Measurements from ENCODE around the gene RNF208. TPM values are rescaled to one million over a fixed set of nuclear protein-coding genes. Genes with fewer than 3 reads are reported as not detected.
A peak's percentile ranks its signal among the peaks of the same experiment; 100 is the strongest.

The RNF208 gene
- total RNA-seq, 2 experiments from 2014 or later = 6.0 to 7.1 TPM

DNA sequence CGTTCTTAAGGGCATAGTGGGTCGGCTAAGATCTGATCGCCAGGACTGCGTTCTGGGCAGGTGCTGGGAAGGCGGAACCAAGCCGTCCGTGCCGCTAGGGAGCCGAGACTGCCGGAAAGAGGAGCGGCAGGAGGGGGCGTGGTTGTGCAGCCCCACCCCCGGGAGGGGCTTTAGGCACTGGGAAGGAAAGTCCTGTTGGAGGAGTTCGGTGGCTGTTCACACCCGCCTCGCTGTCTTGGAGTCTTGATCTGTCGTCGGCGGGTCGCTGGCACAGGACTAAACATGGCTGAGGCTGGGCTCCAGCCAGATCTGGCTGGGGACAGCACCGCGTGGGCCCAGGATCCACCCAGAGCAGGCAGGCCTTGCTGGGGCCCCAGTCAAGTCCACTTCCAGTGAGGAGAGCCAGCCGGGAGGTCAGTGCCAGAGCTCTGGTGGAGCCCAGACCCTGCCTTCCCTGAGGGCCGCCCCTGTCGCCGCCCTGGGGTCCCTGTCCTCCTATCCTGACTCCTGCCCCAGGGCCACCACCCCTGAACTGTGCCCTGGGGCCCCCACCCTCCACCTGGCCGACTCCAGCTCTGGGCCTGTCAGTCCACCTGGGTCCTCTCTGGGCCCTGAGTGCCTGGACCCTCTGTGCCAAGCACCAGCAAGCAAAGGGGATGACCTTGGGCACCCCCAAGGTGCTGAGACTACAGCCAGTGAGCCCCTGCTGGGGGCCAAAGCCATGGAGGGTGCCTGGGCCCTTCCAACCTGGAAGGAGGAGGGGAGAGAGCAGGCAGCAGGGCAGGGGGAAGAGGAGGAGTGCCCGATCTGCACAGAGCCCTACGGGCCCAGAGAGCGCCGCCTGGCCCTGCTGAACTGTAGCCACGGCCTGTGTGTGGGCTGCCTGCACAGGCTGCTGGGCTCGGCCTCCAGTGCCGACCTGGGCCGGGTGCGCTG lies 4.5 kb downstream of the RNF208 start:
- no peaks in the 10 kb centered on the region for H3K9me3 Mint-ChIP-seq
- no peak for DNase-seq
- H3K36me3 Mint-ChIP-seq = peaks cover 4% of the 10 kb centered on the region
- H3K4me3 Mint-ChIP-seq = no peak overlapping the region
- no peaks in the 10 kb centered on the region for H3K27me3 Mint-ChIP-seq
- H3K4me1 Mint-ChIP-seq = no peaks in the 10 kb centered on the region
- no peak overlapping the region for H3K27ac Mint-ChIP-seq

DNA sequence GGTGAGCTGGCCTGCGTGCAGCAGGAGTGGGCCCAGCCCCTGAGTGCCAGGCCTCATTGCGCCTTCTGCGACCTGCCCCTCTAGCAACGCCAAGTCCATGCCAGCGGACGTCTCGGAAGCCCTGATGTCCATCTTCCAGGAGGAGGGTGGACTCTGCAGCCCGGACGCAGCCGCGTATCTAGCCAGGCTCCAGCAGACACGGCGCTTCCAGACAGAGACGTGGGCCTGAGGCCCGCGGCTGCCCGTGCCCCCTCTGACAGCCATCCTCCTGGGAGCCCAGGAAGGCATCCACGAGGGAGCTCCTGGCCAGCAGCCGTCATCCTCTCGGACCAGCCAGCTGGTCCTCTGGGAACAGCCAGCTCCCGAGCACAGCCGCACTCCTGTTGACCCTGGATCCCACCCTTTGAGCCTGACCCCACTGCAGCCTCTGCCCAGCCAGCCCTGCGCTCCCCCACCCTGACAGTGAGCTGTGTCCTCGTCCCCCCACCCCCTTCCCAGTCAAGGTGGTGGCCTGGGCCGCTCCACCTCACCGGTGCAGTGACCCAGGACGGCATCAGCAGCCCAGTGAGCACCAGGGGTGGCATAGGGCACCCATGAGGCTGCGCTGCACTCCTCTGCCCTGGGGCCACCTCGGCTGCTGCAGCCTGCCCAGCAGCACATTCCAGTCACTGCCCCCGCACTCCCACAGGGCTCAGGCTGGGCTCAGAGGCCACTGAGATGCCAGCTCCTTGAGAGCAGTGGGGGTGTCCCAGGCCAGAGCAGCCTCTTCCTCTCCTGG lies 5.7 kb downstream of the RNF208 start:
- Mint-ChIP-seq H3K36me3 (peaks cover 4% of the 10 kb centered on the region), H3K9me3 (no peaks in the 10 kb centered on the region), H3K4me1 (no peaks in the 10 kb centered on the region), H3K27ac (no peak overlapping the region), H3K4me3 (no peak overlapping the region), H3K27me3 (no peaks in the 10 kb centered on the region)
- DNase-seq = no peak

DNA sequence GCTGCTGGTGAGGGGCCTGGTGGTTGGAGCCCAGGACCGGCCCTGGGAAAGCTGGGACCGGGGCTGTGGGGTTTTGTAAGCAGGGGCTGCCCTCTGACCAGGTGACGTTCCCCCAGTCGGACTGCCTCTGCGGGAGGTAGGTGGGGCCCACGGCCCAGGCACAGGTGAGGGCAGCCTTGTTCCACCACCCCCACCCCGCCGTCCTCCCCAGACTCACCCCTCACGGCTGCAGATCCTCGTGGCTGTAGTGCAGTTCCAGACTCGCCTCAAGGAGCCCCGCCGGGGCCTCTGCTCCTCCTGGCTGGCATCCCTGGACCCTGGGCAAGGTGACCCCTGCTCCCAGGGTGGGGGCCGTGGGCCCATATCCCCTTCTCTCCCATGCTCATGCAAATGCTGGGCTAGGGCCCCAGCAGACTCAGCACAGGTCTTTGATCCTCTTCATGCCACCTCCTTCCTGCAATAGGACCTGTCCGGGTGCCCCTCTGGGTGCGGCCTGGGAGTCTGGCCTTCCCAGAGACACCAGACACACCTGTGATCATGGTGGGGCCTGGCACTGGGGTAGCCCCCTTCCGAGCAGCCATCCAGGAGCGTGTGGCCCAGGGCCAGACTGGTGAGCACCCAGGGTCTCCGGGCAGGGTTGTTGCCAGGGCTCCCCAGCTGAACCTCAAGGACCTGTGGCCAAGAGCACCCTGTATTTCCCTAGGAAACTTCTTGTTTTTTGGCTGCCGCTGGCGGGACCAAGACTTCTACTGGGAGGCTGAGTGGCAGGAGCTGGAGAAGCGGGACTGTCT lies 6.6 kb downstream of the RNF208 start:
- Mint-ChIP-seq H3K36me3 (peaks cover 9% of the 10 kb centered on the region), H3K27ac (no peak overlapping the region), H3K4me1 (peaks cover 2% of the 10 kb centered on the region), H3K9me3 (no peaks in the 10 kb centered on the region), H3K4me3 (no peak overlapping the region), H3K27me3 (no peaks in the 10 kb centered on the region)
- DNase-seq = no peak

DNA sequence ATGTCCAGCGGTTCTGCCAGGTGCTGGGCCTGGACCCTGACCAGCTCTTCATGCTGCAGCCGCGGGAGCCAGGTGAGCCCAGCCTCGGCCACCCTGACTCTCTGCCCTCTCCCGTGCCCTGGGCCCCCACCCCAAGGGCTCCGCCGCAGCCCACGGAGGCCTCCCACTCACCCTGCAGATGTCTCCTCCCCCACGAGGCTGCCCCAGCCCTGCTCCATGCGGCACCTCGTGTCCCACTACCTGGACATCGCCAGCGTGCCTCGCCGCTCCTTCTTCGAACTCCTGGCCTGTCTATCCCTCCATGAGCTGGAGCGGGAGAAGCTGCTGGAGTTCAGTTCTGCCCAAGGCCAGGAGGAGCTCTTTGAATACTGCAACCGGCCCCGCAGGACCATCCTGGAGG lies 7.4 kb downstream of the RNF208 start:
- no peak for DNase-seq
- Mint-ChIP-seq H3K9me3 (no peaks in the 10 kb centered on the region), H3K4me1 (peaks cover 2% of the 10 kb centered on the region), H3K36me3 (peaks cover 12% of the 10 kb centered on the region), H3K4me3 (no peak overlapping the region), H3K27ac (no peak overlapping the region), H3K27me3 (no peaks in the 10 kb centered on the region)

DNA sequence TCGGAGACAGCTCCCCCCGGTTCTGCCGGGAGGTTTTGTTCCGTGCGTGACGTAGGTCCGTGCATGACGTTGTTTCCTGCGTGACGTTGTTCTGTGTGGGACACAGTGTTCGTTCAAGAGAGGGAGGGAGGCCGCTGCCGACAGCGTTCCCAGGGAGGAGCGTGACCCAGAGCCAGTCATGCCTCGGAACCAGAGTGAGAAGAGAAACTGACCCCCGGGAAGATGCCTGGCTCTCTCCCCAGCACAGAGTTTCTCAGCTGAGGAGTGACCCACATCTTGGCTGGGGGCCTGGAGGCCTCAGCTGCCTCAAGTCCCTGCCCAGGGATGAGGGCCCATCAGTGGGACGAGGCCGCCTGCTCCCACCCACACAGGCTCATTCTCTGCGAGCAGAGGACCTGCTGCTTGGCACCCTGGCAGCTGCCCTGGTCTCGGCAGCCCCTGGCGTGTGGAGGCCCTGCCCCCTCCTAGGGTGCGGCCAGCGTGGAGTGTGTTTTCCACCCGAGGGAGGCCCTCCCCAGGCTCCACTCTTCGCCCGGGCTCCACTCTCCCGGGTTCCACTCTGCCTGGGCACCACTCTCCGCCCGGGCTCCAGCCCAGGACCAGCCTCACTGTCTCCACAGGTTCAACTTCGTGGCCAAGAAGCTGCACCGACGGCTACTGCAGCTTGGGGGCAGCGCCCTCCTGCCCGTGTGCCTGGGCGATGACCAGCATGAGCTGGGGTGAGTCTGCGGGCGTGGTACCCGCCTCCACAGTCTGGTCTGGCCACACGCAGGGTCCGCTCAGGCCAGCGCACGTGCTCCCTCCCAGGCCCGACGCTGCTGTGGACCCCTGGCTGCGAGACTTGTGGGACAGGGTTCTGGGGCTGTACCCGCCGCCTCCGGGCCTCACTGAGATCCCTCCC lies 8.6 kb downstream of the RNF208 start:
- peaks cover 18% of the 10 kb centered on the region for H3K36me3 Mint-ChIP-seq
- H3K27me3 Mint-ChIP-seq = no peaks in the 10 kb centered on the region
- no peak overlapping the region for H3K4me3 Mint-ChIP-seq
- H3K9me3 Mint-ChIP-seq = no peaks in the 10 kb centered on the region
- DNase-seq = no peak
- H3K27ac Mint-ChIP-seq = no peak overlapping the region
- peaks cover 5% of the 10 kb centered on the region for H3K4me1 Mint-ChIP-seq

DNA sequence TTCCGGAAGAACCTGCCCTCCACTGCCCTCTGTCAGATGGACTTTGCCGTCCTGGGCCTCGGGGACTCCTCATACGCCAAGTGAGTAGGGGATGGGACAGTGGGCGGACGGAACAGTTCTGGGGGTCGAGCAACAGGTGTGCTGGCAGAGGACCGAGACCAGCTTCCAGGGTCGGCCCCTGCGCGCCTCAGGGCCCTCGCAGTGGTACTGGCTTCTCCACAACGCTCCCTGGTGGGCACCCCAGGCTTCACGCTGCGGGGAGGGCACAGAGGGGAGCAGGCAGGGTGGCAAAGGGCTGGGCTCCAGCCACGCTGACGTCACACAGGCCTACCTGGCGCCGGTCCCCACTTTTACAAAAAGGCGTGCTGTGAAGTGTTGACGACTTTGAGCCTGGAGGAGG lies 9.5 kb downstream of the RNF208 start:
- no peaks in the 10 kb centered on the region for H3K9me3 Mint-ChIP-seq
- no peak overlapping the region for H3K4me3 Mint-ChIP-seq
- DNase-seq = no peak
- H3K4me1 Mint-ChIP-seq = peaks cover 6% of the 10 kb centered on the region
- peaks cover 20% of the 10 kb centered on the region for H3K36me3 Mint-ChIP-seq
- H3K27me3 Mint-ChIP-seq = no peaks in the 10 kb centered on the region
- no peak overlapping the region for H3K27ac Mint-ChIP-seq

DNA sequence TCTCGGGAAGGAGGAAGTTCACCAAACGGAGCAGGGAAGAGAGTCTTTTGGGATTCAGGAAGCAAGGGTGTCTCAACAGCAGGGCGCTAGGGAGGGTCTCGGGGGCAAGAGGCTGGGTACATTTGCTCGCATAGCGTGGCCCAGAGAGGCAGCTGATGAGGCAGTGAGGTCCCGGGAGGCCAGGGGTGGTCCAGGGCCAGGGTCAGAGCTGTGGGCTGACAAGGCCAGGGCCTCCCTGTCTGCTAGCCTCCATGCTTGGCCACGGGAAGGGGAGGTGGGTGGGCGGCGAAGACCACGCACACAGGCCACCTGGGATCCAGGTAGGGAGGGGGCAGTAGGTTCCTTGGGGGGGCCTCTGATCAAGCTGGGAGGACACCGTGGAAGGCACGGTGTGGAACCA lies 10.5 kb downstream of the RNF208 start:
- no peak overlapping the region for H3K4me3 Mint-ChIP-seq
- H3K4me1 Mint-ChIP-seq = peaks cover 14% of the 10 kb centered on the region
- H3K9me3 Mint-ChIP-seq = no peaks in the 10 kb centered on the region
- no peak for DNase-seq
- H3K27ac Mint-ChIP-seq = no peak overlapping the region
- peaks cover 24% of the 10 kb centered on the region for H3K36me3 Mint-ChIP-seq
- no peaks in the 10 kb centered on the region for H3K27me3 Mint-ChIP-seq

DNA sequence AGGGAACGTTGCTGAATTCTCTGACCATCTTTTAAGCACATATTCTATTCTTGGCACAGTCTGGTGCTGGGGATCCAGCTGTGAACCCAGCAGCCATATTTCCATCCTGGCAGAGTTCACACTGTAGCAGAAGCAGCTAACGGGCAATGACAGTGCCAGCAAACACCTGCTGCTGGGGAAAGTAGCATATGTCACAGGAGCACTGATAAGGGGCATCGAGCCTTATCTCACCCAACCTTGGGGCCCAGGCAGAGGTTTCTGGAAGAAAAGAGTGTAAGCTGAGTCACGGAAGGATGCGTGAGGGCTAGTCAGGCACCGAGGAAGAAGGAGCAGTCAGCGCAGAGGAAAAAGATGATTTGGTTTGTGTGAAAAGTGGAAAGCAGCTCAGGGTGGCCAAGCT lies 15.4 kb downstream of the RNF208 start:
- H3K9me3 Mint-ChIP-seq = no peaks in the 10 kb centered on the region
- H3K27me3 Mint-ChIP-seq = no peaks in the 10 kb centered on the region
- peak overlapping the region; percentile 95 for H3K4me3 Mint-ChIP-seq
- peak overlapping the region; percentile 88 for H3K27ac Mint-ChIP-seq
- peaks cover 42% of the 10 kb centered on the region for H3K4me1 Mint-ChIP-seq
- peaks cover 27% of the 10 kb centered on the region for H3K36me3 Mint-ChIP-seq
- no peak for DNase-seq

DNA sequence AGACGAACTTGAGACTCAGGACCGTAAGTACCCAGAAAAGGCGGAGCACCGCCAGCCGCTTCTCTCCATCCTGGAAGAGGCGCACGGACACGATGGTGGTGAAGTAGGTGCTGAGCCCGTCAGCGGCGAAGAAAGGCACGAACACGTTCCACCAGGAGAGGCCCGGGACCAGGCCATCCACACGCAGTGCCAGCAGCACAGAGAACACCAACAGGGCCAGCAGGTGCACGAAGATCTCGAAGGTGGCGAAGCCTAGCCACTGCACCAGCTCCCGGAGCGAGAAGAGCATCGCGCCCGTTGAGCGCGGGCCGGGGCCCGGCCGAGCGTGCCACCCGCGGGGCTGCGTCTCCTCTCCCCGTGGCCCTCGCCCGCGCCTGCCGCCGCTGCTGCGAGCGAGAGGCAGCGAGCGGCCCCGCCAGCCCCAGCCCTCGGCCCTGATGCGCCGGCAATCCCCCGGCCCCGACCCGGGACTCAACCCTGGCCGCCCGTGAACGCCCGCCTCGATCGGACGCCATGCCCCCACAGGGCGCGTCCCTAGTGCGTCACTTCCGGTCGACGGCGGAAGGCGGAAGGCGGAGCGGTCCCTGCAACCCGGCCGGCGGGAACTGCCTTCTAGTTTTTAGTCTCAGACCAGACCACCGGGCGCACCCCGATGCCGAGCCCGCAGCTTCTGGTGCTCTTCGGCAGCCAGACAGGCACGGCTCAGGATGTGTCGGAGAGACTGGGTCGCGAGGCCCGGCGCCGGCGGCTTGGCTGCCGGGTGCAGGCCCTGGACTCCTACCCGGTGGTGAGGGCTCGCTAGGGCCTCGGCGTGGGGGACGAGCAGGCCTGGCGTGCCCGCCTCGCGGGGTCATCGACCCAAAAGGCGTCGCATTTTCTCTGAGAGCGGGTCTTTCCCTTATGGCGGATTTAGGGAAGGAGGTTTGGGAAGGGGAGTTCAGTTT lies 16.6 kb downstream of the RNF208 start, which contains the start of the genes NDOR1 and TMEM203:
NDOR1 (plus strand) TSS at position 575 of the 944 bp plus-strand sequence; CDS start at position 653, 78 bp downstream.
TMEM203 (minus strand) TSS at position 523 of the 944 bp plus-strand sequence; CDS start at position 289, 234 bp downstream.
- Mint-ChIP-seq H3K36me3 (peaks cover 22% of the 10 kb centered on the region), H3K27ac (peak within 1 kb of the TSS; percentile 93), H3K9me3 (no peaks in the 10 kb centered on the region), H3K4me3 (peak within 1 kb of the TSS; percentile 95), H3K4me1 (peaks cover 45% of the 10 kb centered on the region), H3K27me3 (no peaks in the 10 kb centered on the region)
- peak; percentile 96 for DNase-seq

DNA sequence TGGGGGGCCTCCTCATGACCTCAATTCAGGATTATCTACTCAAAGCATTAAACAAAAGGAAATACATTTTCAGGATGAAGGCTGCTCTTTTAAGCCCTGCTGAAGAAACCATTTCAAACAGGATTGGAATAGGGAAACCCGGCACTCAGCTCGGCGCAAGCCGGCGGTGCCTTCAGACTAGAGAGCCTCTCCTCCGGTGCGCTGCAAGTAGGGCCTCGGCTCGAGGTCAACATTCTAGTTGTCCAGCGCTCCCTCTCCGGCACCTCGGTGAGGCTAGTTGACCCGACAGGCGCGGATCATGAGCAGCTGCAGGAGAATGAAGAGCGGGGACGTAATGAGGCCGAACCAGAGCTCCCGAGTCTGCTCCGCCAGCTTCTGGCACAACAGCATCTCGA lies 17.3 kb downstream of the RNF208 start:
- Mint-ChIP-seq H3K4me3 (peak overlapping the region; percentile 95), H3K9me3 (no peaks in the 10 kb centered on the region), H3K27ac (peak overlapping the region; percentile 93), H3K36me3 (peaks cover 18% of the 10 kb centered on the region), H3K4me1 (peaks cover 45% of the 10 kb centered on the region), H3K27me3 (no peaks in the 10 kb centered on the region)
- no peak for DNase-seq

DNA sequence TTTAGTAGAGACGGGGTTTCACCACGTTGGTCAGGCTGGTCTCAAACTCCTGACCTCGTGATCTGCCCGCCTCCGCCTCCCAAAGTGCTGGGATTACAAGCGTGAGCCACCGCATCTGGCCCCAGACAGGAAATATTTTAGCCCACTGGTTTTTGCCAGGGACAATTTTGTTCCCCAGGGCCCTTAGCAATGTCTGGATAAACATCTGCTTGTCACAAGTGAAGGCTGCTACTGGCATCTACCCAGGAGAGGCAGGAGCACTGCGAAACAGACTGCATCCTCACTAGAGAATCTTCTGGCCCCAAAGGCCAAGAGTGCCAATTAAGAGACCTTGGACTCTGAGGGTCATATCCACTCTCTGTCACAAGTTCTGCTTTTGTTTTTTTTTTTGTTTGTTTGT lies 19.1 kb downstream of the RNF208 start:
- Mint-ChIP-seq H3K4me3 (no peak overlapping the region), H3K27ac (no peak overlapping the region), H3K27me3 (no peaks in the 10 kb centered on the region), H3K4me1 (peaks cover 43% of the 10 kb centered on the region), H3K9me3 (no peaks in the 10 kb centered on the region), H3K36me3 (peaks cover 11% of the 10 kb centered on the region)
- DNase-seq = no peak

DNA sequence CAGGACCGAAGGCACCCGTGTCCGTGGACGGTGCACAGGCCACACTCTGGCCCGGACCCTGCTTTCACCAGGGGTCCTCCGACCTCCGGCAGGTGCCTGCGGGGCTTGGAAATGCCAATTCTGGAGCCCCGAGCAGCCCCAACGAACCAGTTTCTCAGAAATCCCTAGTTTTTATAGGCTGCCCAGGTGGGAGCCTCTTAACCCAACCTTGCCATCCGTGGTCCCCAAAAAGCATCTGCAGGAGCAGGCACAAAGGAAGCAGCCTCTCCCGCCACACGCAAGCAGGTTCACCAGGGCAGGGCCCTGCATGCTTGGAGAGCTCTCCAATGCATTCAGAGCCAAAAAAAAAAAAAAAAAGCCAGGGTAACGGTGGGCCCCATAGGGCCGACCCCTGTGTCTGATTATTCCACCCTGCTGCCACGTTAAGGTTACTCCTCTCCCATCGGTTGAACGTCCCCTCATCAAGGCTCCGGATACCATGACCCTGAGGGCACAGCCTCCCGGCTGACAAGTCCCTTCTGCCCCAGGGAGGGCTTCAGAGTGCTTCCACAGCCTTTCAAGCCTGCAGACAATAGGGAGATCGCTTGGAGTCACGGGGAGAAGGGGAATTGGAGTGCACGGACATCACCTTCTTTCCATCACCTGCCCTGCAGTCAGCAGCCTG lies 20.7 kb downstream of the RNF208 start:
- Mint-ChIP-seq H3K4me1 (peaks cover 34% of the 10 kb centered on the region), H3K36me3 (peaks cover 5% of the 10 kb centered on the region), H3K4me3 (peak overlapping the region; percentile 78), H3K27me3 (no peaks in the 10 kb centered on the region), H3K9me3 (no peaks in the 10 kb centered on the region), H3K27ac (peak overlapping the region; percentile 76)
- no peak for DNase-seq

Measured in activated naive CD8-positive, alpha-beta T cell treated with anti-CD3 and anti-CD28 coated beads for 36 hours (primary cell).